Lung (tissue), 12 donors: ENCODE results near the gene TCF12. TPM values are rescaled to one million over a fixed set of nuclear protein-coding genes. Genes with fewer than 3 reads are reported as not detected.

Experiments used
- ATAC-seq: fragments of 200-7000 bp; cut with Tn5 transposase; one replicate; pipeline ENCODE4 v1.9.1; 2020; ENCODE audit warnings: moderate number of reproducible peaks; ENCODE audit not compliant: insufficient read depth, low FRiP score
- DNase-seq, 3 donors: peaks; one replicate each; pipeline ENCODE4 v3.0.0-alpha.2; 2013 to 2017
- H3K27ac ChIP-seq, 2 donors: one replicate each; pipeline ENCODE4 v1.5.1; 2013; ENCODE audit warnings: mild to moderate bottlenecking in 2 of 2, moderate library complexity in 2 of 2, control low read depth in 1 of 2, inconsistent platforms in 1 of 2, low read depth in 1 of 2, low read length in 1 of 2
- H3K27me3 ChIP-seq, 3 donors: one replicate each; pipeline ENCODE4 v1.5.1; 2013; ENCODE audit warnings: low read length in 2 of 3; ENCODE audit not compliant: control insufficient read depth in 3 of 3, insufficient read depth in 3 of 3
- H3K36me3 ChIP-seq, 4 donors: one replicate each; pipeline ENCODE4 v1.5.1; 2013; ENCODE audit warnings: low read length in 4 of 4, mild to moderate bottlenecking in 1 of 4, moderate library complexity in 1 of 4; ENCODE audit not compliant: control insufficient read depth in 4 of 4, insufficient read depth in 4 of 4
- H3K4me1 ChIP-seq, 5 donors: one replicate each; pipeline ENCODE4 v1.5.1; 2013; ENCODE audit warnings: low read length in 5 of 5, mild to moderate bottlenecking in 2 of 5, moderate library complexity in 1 of 5; ENCODE audit not compliant: control insufficient read depth in 5 of 5, insufficient read depth in 5 of 5
- H3K4me3 ChIP-seq: one replicate; pipeline ENCODE4 v1.5.1; 2013; ENCODE audit warnings: mild to moderate bottlenecking, control low read depth, moderate library complexity
- H3K9ac ChIP-seq, 2 donors: one replicate each; pipeline ENCODE4 v1.5.1; 2013; ENCODE audit warnings: low read length in 2 of 2, control low read depth in 1 of 2; ENCODE audit not compliant: insufficient read depth in 1 of 2
- H3K9me3 ChIP-seq, 4 donors: one replicate each; pipeline ENCODE4 v1.5.1; 2013; ENCODE audit warnings: low read length in 3 of 4, mild to moderate bottlenecking in 1 of 4, moderate library complexity in 1 of 4; ENCODE audit not compliant: control insufficient read depth in 4 of 4, insufficient read depth in 3 of 4
- CTCF ChIP-seq: IDR thresholded peaks from 2 replicates; pipeline ENCODE4 v1.5.1; 2012; ENCODE audit warnings: mild to moderate bottlenecking; ENCODE audit errors: control extremely low read depth, extremely low read depth
- WGBS, 2 donors: extraction: QIAGEN DNeasy Blood & Tissue Kit; methylation state at CpG; one replicate each; pipeline ENCODE4 v1.1.7; 2013; 5-methylcytosine and 5-hydroxymethylcytosine counted together
- polyA plus RNA-seq, 2 donors: library from polyadenylated mRNA; stranded (reverse); fragments of 200-250 nt; gene quantifications; one replicate each; pipeline ENCODE4 v1.2.1, GENCODE V29; 2013
- total RNA-seq, 2 donors: library from RNA; depleted of rRNA in 1 of 2; stranded (reverse); fragments of >200 nt in 1 of 2; gene quantifications; one replicate each; pipeline ENCODE4 v1.2.1, GENCODE V29; 2014 to 2021
- donor health status: control.
- donor health status: control.
- donor health status: Bipolar disorder and iron deficiency.
- donor health status: healthy.
- donor health status: DM: yes; HTN: yes; CAD: no.

TCF12 gene
- total and polyA plus RNA-seq, 4 donors = 9.6 to 314 (median 56.3) TPM

GRCh38 chr15:57195326-57195725 lies 276.9 kb downstream of the TCF12 start:
- no peak for ATAC-seq
- WGBS, 2 donors = 74 to 93% methylated on average over 1 of the region's 1 CpG
- Histone ChIP-seq H3K27ac (no peak overlapping the region), H3K9ac (peak overlapping the region in 1 of 2 donors; percentile 26), H3K4me1 (peaks cover 1 to 36% (median 12%) of the 10 kb centered on the region in 5 donors), H3K36me3 (peaks cover 4 to 11% (median 9%) of the 10 kb centered on the region in 4 donors), H3K27me3 (no peaks in the 10 kb centered on the region), H3K4me3 (no peak overlapping the region), H3K9me3 (no peaks in the 10 kb centered on the region)
- TF ChIP-seq CTCF = no peak
- DNase-seq = peak; percentile 34 to 98 (median 95)

GRCh38 chr15:57196865-57197264 lies 278.4 kb downstream of the TCF12 start:
- TF ChIP-seq CTCF = no peak
- Histone ChIP-seq H3K27ac (no peak overlapping the region), H3K4me3 (no peak overlapping the region), H3K36me3 (peaks cover 4 to 11% (median 8%) of the 10 kb centered on the region in 4 donors), H3K27me3 (no peaks in the 10 kb centered on the region), H3K9ac (no peak overlapping the region), H3K4me1 (peaks cover 1 to 35% (median 14%) of the 10 kb centered on the region in 5 donors), H3K9me3 (no peaks in the 10 kb centered on the region)
- 94 to 100% methylated on average over 1 of the region's 1 CpG for WGBS, 2 donors
- ATAC-seq (no peak), DNase-seq (no peak)

- no peak for DNase-seq
- Histone ChIP-seq H3K36me3 (peaks cover 2 to 6% (median 4%) of the 10 kb centered on the region in 4 donors), H3K4me3 (no peak overlapping the region), H3K27ac (no peak overlapping the region), H3K9me3 (no peaks in the 10 kb centered on the region), H3K9ac (no peak overlapping the region), H3K27me3 (no peaks in the 10 kb centered on the region), H3K4me1 (peaks cover 1 to 35% (median 15%) of the 10 kb centered on the region in 5 donors)
- WGBS, 2 donors = 90 to 92% methylated on average over 2 of the region's 2 CpGs
- no peak for ATAC-seq
- no peak for TF ChIP-seq CTCF
Measured at GRCh38 chr15:57198131-57198530, 279.7 kb downstream of the TCF12 start.

GRCh38 chr15:57198654-57199291 lies 280.3 kb downstream of the TCF12 start:
- H3K9me3 ChIP-seq = no peaks in the 10 kb centered on the region
- no peaks in the 10 kb centered on the region for H3K27me3 ChIP-seq
- H3K27ac ChIP-seq = peak overlapping the region in 1 of 2 donors; percentile 73
- H3K4me1 ChIP-seq = peaks cover 1 to 31% (median 15%) of the 10 kb centered on the region in 5 donors
- peaks cover 0 to 7% (median 3%) of the 10 kb centered on the region in 4 donors for H3K36me3 ChIP-seq
- peak; percentile 21 to 80 (median 66) for DNase-seq
- 34 to 58% methylated on average over 8 of the region's 8 CpGs for WGBS, 2 donors
- no peak for ATAC-seq
- no peak for TF ChIP-seq CTCF
- H3K9ac ChIP-seq = peak overlapping the region in 1 of 2 donors; percentile 24
- H3K4me3 ChIP-seq = no peak overlapping the region
